Measurements from ENCODE around the gene TTYH3.

DNA sequence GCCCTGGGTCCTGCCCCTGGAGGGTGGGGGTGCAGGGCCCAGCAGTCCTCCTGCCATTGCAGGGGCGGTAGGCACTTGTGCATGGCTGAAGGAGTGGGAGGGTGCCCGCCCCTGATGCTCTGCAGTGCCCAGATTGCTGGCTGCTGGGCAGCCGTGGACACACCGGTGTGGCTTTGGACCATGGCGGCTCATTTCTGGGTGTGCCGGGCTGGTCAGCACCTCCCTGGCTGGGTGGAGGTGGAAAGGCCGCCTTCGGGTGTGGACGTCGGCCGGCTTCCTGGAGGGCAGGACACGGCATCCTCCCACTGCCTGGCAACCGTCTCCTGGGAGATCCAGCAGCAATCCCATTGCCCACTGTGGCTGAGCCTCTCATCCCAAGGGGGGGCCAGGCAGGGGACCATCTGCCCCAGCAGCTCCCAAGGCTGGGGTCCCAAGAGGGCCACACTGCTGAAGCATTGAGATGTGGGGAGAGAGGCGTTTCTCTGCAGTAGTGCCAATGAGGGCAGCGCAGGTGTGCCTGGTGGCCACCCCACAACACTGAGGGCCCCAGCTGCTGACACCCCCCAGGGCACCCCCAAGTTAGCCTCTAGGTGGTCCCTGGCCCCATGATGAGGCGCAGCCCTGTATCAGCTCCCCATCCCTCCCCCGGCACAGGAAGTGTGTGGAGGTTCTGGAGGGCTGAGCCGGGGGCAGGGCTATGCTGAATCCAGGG, 12.9 kb downstream of the TTYH3 start:
- TF ChIP-seq, protein P1, sequence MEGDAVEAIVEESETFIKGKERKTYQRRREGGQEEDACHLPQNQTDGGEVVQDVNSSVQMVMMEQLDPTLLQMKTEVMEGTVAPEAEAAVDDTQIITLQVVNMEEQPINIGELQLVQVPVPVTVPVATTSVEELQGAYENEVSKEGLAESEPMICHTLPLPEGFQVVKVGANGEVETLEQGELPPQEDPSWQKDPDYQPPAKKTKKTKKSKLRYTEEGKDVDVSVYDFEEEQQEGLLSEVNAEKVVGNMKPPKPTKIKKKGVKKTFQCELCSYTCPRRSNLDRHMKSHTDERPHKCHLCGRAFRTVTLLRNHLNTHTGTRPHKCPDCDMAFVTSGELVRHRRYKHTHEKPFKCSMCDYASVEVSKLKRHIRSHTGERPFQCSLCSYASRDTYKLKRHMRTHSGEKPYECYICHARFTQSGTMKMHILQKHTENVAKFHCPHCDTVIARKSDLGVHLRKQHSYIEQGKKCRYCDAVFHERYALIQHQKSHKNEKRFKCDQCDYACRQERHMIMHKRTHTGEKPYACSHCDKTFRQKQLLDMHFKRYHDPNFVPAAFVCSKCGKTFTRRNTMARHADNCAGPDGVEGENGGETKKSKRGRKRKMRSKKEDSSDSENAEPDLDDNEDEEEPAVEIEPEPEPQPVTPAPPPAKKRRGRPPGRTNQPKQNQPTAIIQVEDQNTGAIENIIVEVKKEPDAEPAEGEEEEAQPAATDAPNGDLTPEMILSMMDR (conservative IDR thresholded peaks at IDR 0.05) = no peak
- no peak for TF ChIP-seq EZH2 (IDR thresholded peaks at IDR 0.05; ENCODE audit: low read depth)
